ENCODE data around the gene VSIR. TPM values are rescaled to one million over a fixed set of nuclear protein-coding genes. Genes with fewer than 3 reads are reported as not detected.

Gene VSIR
- total and polyA plus RNA-seq, 10 donors = 34.5 to 512 (median 299) TPM

- TF ChIP-seq POLR2AphosphoS5 (IDR thresholded peaks at IDR 0.05) = no peak
- TF ChIP-seq POLR2A (IDR thresholded peaks at IDR 0.05) = no peak
- TF ChIP-seq CTCF (IDR thresholded peaks at IDR 0.05 in 8 of 11, conservative IDR thresholded peaks at IDR 0.05 in 3 of 11) = no peak
- H3K4me1 ChIP-seq = peaks cover 7 to 51% (median 28%) of the 10 kb centered on the region in 6 donors
- peak; percentile 59 for DNase-seq
- H3K4me3 ChIP-seq = no peak overlapping the region
- no peaks in the 10 kb centered on the region for H3K9me3 ChIP-seq
- no peaks in the 10 kb centered on the region for H3K27me3 ChIP-seq (replicated peaks in 1 of 7)
- H3K27ac ChIP-seq = no peak overlapping the region
- WGBS, 5 donors = 78 to 92% (median 79%) methylated on average over 7 to 17 of the region's 17 CpGs
- H3K36me3 ChIP-seq = no peaks in the 10 kb centered on the region
- intact Hi-C loops (cut with DNase I; ENCODE audit: low total_unique reads) = no loop called here
Observed at GRCh38 chr10:71783917-71784678, 10.8 kb upstream of the VSIR start.

- 20 to 33% (median 23%) methylated on average over 7 of the region's 7 CpGs for whole genome bisulfite sequencing, 5 donors
- H3K27ac ChIP-seq = peak overlapping the region in 3 of 8 donors; percentile 3 to 62 (median 27)
- no peaks in the 10 kb centered on the region for H3K9me3 ChIP-seq
- H3K27me3 ChIP-seq (replicated peaks in 1 of 7) = no peaks in the 10 kb centered on the region
- intact Hi-C loops (cut with DNase I; ENCODE audit: low total_unique reads) = no loop called here
- peak; percentile 82 for DNase-seq
- H3K4me1 ChIP-seq = peaks cover 7 to 62% (median 33%) of the 10 kb centered on the region in 6 donors
- H3K36me3 ChIP-seq = no peaks in the 10 kb centered on the region
- no peak overlapping the region for H3K4me3 ChIP-seq
- no peak for TF ChIP-seq CTCF (IDR thresholded peaks at IDR 0.05 in 8 of 11, conservative IDR thresholded peaks at IDR 0.05 in 3 of 11)
- TF ChIP-seq POLR2A (IDR thresholded peaks at IDR 0.05) = no peak
- no peak for TF ChIP-seq POLR2AphosphoS5 (IDR thresholded peaks at IDR 0.05)
Observed at GRCh38 chr10:71782917-71783490, 9.7 kb upstream of the VSIR start.

GRCh38 chr10:71782221-71782916 is 9.0 kb upstream of the VSIR start:
- Histone ChIP-seq H3K36me3 (no peaks in the 10 kb centered on the region), H3K27me3 (replicated peaks in 1 of 7) (no peaks in the 10 kb centered on the region), H3K27ac (peak overlapping the region in 3 of 8 donors; percentile 3 to 62 (median 27)), H3K4me3 (no peak overlapping the region), H3K9me3 (no peaks in the 10 kb centered on the region), H3K4me1 (peaks cover 7 to 69% (median 35%) of the 10 kb centered on the region in 6 donors)
- 61 to 79% (median 70%) methylated on average over 5 to 6 of the region's 6 CpGs for WGBS, 5 donors
- peak; percentile 72 for DNase-seq
- intact Hi-C loops (cut with DNase I; ENCODE audit: low total_unique reads) = no loop called here
- peak in 2 of 3 donors; percentile 56 for TF ChIP-seq POLR2AphosphoS5 (IDR thresholded peaks at IDR 0.05)
- TF ChIP-seq POLR2A (IDR thresholded peaks at IDR 0.05) = no peak
- no peak for TF ChIP-seq CTCF (IDR thresholded peaks at IDR 0.05 in 8 of 11, conservative IDR thresholded peaks at IDR 0.05 in 3 of 11)

GRCh38 chr10:71780719-71781118 is 7.4 kb upstream of the VSIR start:
- no peaks in the 10 kb centered on the region for H3K27me3 ChIP-seq (replicated peaks in 1 of 7)
- DNase-seq = peak; percentile 19
- TF ChIP-seq POLR2AphosphoS5 (IDR thresholded peaks at IDR 0.05) (no peak), POLR2A (IDR thresholded peaks at IDR 0.05) (no peak), CTCF (IDR thresholded peaks at IDR 0.05 in 8 of 11, conservative IDR thresholded peaks at IDR 0.05 in 3 of 11) (no peak)
- H3K36me3 ChIP-seq = no peaks in the 10 kb centered on the region
- H3K4me3 ChIP-seq = no peak overlapping the region
- intact Hi-C loops (cut with DNase I; ENCODE audit: low total_unique reads) = no loop called here
- 80 to 91% (median 89%) methylated on average over 9 of the region's 9 CpGs for WGBS, 5 donors
- no peaks in the 10 kb centered on the region for H3K9me3 ChIP-seq
- no peak overlapping the region for H3K27ac ChIP-seq
- peaks cover 19 to 85% (median 51%) of the 10 kb centered on the region in 6 donors for H3K4me1 ChIP-seq
